ENCODE results near the gene TMEM248.
"Not testable (repeated sequence)": the region's sequence is repeated elsewhere in the genome, so short reads cannot be mapped to it uniquely, and the experiment has no call there.

Gene TMEM248

DNA sequence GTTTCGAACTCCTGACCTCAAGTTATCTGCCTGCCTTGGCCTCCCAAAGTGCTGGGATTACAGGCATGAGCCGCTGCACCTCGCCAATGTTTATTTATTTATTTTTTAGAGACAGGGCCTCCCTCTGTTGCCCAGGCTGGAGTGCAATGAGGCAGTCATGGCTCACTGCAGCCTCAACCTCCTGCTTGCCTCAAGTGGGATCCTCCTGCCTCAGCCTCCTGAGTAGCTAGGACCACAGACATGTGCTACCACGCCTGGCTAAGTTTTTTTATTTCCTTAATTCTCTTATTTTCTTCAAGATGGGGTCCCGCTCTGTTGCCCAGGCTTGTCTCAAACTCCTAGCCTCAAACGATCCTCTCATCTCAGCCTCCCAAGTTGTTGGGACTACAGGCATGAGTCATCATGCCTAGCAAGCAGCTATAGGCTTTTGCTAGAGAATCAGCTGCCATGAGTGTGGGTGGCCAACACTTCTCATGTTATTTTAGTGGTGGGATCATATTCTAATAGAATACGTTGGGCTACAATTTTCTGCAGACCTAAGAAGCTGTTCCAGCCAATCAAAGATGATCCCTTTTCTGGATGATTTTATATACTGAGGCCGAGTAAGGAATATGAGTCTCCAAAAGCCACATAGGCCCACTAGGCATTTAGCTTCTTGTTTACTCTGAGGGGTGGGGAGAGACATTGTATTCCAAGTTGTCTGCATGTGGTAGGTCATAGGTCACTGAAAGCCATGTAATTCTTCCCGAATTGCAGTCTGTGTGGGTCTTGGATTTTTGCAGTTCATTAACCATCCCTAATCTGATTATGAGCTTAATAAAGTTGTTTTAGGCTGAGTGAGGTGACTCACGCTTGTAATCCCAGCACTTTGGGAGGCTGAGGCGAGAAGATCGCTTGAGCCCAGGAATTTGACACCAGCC, 7.6 kb upstream of the TMEM248 start:
- no peak overlapping the region for H3K27ac ChIP-seq
- TF ChIP-seq ZFX (IDR thresholded peaks at IDR 0.05) = no peak
- TF ChIP-seq CTCF (conservative IDR thresholded peaks at IDR 0.05) = no peak

DNA sequence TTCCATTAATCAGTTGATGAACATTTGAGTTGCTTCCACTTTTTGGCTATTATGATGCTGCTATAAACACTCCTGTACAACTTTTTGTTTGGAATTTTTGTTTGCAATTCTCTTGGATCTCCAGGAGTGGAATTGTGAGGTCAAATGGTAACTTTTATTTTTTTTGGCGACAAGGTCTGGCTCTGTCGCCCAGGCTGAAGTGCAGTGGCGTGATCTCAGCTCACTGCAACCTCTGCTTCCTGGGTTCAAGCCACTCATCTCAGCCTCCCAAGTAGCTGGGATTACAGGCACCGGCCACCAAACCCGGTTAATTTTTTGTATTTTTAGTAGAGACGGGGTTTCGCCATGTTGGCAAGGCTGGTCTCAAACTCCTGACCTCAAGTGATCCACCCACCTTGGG, 3.1 kb upstream of the TMEM248 start:
- H3K27ac ChIP-seq = not testable (repeated sequence)

DNA sequence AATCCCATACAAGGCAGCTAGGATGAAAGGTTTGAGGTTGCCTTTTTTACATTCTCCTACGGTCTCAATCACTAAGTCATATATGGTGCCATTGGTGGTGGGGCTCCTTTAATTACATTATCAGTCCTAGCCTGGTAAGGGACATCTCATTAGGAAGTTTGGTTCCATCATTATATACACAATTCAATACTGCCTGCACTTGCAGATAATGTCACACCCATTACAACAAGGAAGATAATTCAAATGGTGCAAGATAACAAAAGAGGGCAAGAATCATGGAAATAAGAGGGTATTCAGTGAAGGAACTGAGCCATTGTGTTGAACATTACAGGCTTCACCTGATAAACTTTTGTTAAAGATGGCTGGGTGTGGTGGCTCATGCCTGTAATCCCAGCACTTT, 1.7 kb upstream of the TMEM248 start:
- no peak for TF ChIP-seq CTCF (conservative IDR thresholded peaks at IDR 0.05)
- TF ChIP-seq ZFX (IDR thresholded peaks at IDR 0.05) = no peak
- no peak overlapping the region for H3K27ac ChIP-seq

- TF ChIP-seq CTCF (conservative IDR thresholded peaks at IDR 0.05) (no peak), ZFX (IDR thresholded peaks at IDR 0.05) (no peak)
- no peak overlapping the region for H3K27ac ChIP-seq
Measured at GRCh38 chr7:66919704-66920103, 1.3 kb upstream of the TMEM248 start.

GRCh38 chr7:66920256-66920655, 769 bp upstream of the TMEM248 start:
- peak overlapping the region; percentile 92 for H3K27ac ChIP-seq
- TF ChIP-seq CTCF (conservative IDR thresholded peaks at IDR 0.05) = no peak
- TF ChIP-seq ZFX (IDR thresholded peaks at IDR 0.05) = no peak

- H3K27ac ChIP-seq = peak overlapping the region; percentile 92
- TF ChIP-seq CTCF (conservative IDR thresholded peaks at IDR 0.05) (no peak), ZFX (IDR thresholded peaks at IDR 0.05) (peak; percentile 91)
Measured at GRCh38 chr7:66921396-66921917, 432 bp downstream of the TMEM248 start.

DNA sequence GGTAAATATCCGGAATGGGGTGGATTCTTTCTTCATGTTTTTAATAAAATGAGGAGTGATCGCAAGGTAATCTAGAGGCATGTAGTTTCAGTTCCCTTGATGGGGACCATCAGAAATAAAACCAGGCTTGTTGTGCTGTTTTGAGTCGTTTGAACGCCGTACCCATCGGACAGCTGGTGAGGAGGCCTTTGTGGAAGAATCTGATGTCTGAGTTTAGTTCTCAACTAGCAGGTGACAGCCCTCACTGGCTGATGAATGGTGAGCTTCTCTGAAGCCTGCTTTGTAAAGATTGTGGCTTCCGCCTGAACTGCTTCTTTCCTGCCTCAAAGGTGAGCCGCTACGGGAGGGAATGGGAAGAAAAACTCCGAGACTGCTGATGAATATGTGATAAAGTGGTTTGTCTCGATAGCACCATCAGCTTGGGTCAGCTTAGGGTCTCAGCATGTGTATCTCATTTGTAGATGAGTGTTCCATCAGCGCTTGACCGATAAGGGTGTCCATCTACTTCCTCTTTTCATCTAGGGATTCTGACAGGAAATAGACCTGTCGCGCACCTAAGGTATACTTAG, 977 bp downstream of the TMEM248 start:
- H3K27ac ChIP-seq = peak overlapping the region; percentile 92
- TF ChIP-seq ZFX (IDR thresholded peaks at IDR 0.05) = no peak
- no peak for TF ChIP-seq CTCF (conservative IDR thresholded peaks at IDR 0.05)
